Ectodermal cell (in vitro differentiated cells): ENCODE measurements around the gene PCYOX1L.

Source experiments
- H3K27ac ChIP-seq: 2 replicates; pipeline ENCODE4 v1.7.0; 2013; ENCODE audit warnings: mild to moderate bottlenecking, low read depth, low read length; ENCODE audit not compliant: insufficient read depth, poor library complexity, severe bottlenecking
- H3K27me3 ChIP-seq: 2 replicates; pipeline ENCODE4 v1.7.0; 2013; ENCODE audit warnings: mild to moderate bottlenecking, low read length; ENCODE audit not compliant: insufficient read depth, control insufficient read depth, poor library complexity, severe bottlenecking
- H3K36me3 ChIP-seq: one replicate; pipeline ENCODE4 v1.7.0; 2013; ENCODE audit warnings: low read length; ENCODE audit not compliant: control insufficient read depth, insufficient read depth
- H3K4me1 ChIP-seq: one replicate; pipeline ENCODE4 v1.7.0; 2013; ENCODE audit warnings: low read length; ENCODE audit not compliant: control insufficient read depth, insufficient read depth
- H3K4me3 ChIP-seq: 2 replicates; pipeline ENCODE4 v1.7.0; 2013; ENCODE audit warnings: low read depth, low read length, control low read depth; ENCODE audit not compliant: insufficient read depth
- H3K9me3 ChIP-seq: 2 replicates; pipeline ENCODE4 v1.7.0; 2013; ENCODE audit warnings: mild to moderate bottlenecking, low read length, moderate library complexity; ENCODE audit not compliant: control insufficient read depth
- WGBS, 2 experiments: methylation state at CpG; one replicate each; pipeline ENCODE4 v1.1.7; 2013; ENCODE audit warnings: missing lambda C conversion rate in 2 of 2; 5-methylcytosine and 5-hydroxymethylcytosine counted together

PCYOX1L gene

DNA sequence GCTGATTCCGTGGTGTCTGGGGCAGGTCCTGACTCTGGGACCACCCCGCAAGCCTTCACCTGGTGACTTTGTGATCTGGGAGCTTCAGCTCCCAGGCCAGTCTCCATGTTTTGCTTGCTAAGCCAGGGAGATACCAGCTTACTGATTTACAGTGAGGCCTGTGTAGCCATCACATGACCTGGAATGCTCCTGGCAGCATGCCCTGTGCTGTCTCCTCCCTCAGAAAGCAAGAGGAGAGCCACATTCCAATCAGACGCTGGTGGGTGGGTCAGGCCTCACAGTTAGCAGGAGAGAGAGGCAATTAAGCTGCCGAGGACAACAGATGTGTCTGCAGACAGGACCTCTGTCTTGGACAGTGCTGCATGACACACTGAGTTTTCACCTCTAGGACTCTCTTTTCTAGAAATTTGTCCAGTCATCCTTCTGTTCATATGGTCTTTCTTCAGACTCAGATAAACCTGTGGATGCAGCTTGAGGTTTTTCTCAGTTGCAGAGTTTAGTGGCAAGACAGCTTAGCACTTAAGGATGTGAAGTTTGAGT lies 37.0 kb upstream of the PCYOX1L start:
- Histone ChIP-seq H3K27me3 (no peaks in the 10 kb centered on the region), H3K4me1 (peaks cover 7% of the 10 kb centered on the region), H3K36me3 (no peaks in the 10 kb centered on the region), H3K27ac (no peak overlapping the region), H3K9me3 (no peaks in the 10 kb centered on the region), H3K4me3 (no peak overlapping the region)
- WGBS, 2 experiments = 55 to 58% methylated on average over 4 of the region's 4 CpGs

DNA sequence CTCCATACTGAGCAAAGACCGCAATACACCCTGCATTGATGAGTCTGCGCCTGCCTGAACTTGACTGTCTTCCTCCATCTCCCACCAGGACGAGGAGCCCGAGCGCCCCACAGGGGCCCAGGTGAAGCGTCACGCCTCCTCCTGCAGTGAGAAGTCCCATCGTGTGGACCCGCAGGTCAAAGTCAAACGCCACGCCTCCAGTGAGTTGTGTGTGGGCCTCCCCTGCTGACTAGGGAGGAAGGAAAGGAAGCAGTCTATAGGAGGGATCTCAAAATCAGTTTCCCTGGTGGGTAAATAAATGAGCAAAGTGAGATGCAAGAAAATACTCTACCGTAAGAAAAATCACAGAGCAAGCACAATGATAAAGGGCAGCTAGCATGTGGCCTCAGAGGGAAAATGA lies 35.3 kb upstream of the PCYOX1L start:
- no peak overlapping the region for H3K27ac ChIP-seq
- H3K4me3 ChIP-seq = no peak overlapping the region
- H3K27me3 ChIP-seq = no peaks in the 10 kb centered on the region
- no peaks in the 10 kb centered on the region for H3K36me3 ChIP-seq
- WGBS, 2 experiments = 74 to 77% methylated on average over 12 of the region's 12 CpGs
- no peaks in the 10 kb centered on the region for H3K9me3 ChIP-seq
- peaks cover 7% of the 10 kb centered on the region for H3K4me1 ChIP-seq

DNA sequence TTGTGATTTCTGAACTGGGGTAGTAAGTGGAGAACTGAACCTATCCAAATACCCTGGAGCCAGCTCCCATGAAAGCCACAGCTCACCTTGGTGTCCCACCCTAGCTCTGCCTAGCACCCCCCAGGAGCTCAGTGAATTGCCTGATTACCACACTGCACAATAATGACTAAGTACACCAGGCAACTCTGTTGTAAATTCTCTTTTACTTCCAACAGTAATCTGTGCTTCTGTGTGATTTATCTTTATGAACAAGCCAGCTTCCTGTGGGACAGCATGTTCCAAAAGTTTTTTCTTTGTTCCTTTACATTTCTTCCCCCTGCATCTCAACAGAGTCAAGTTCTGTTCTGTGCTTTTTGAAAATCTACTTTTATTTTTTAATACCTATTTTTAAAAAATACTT lies 34.6 kb upstream of the PCYOX1L start:
- Histone ChIP-seq H3K9me3 (no peaks in the 10 kb centered on the region), H3K4me1 (peaks cover 7% of the 10 kb centered on the region), H3K4me3 (no peak overlapping the region), H3K36me3 (no peaks in the 10 kb centered on the region), H3K27ac (no peak overlapping the region), H3K27me3 (no peaks in the 10 kb centered on the region)

DNA sequence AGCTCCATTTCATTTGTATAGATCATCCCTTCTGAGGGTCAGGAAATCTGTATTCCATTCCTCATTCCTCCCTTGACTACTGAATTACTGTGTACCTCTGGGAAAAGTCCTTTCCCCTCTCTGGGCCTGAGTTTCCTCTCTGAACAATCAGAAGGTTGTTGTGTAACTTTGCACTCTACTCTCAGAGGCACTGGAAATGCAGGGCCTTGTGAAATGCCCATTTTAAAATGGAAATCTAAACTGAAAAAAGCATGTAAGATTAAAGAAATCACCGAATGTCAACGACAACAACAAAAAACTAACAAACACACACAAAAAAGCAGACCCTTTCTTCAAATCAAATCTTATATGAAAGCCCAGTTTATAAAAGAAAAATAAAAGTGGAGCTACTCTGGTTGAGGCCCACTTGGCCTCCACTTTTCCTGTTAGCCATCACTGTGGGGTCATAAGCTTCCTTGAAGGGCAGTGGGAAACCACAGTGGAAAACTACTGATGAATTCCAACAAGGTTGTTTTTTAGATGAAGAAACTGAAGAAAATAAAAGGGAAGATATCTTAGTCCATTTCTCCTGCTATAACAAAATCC lies 34.1 kb upstream of the PCYOX1L start:
- Histone ChIP-seq H3K27ac (no peak overlapping the region), H3K4me3 (no peak overlapping the region), H3K4me1 (peaks cover 7% of the 10 kb centered on the region), H3K27me3 (no peaks in the 10 kb centered on the region), H3K9me3 (no peaks in the 10 kb centered on the region), H3K36me3 (no peaks in the 10 kb centered on the region)
- WGBS, 2 experiments = 83% methylated on average over 1 to 2 of the region's 2 CpGs

DNA sequence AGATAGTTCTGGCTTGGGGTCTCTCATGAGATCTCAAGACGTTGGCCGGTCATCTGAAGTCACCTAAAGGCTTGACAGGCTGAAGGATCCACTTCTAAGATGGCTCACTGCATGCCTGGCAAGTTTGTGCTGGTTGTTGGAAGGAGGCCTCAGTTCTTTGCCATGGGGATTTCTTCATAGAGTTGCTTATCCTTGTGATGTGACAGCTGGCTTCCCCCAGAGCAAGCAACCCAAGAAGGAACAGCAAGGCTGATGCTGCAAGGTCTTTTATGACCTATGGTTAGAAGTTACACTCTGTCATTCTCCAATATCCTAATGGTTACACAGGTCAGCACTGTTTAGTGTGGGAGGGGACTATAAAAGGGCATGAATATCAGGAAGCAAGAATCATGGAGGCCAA lies 33.2 kb upstream of the PCYOX1L start:
- no peaks in the 10 kb centered on the region for H3K27me3 ChIP-seq
- H3K4me3 ChIP-seq = no peak overlapping the region
- no peak overlapping the region for H3K27ac ChIP-seq
- H3K9me3 ChIP-seq = no peaks in the 10 kb centered on the region
- peaks cover 7% of the 10 kb centered on the region for H3K4me1 ChIP-seq
- no peaks in the 10 kb centered on the region for H3K36me3 ChIP-seq
- WGBS, 2 experiments = 97 to 98% methylated on average over 2 of the region's 2 CpGs

DNA sequence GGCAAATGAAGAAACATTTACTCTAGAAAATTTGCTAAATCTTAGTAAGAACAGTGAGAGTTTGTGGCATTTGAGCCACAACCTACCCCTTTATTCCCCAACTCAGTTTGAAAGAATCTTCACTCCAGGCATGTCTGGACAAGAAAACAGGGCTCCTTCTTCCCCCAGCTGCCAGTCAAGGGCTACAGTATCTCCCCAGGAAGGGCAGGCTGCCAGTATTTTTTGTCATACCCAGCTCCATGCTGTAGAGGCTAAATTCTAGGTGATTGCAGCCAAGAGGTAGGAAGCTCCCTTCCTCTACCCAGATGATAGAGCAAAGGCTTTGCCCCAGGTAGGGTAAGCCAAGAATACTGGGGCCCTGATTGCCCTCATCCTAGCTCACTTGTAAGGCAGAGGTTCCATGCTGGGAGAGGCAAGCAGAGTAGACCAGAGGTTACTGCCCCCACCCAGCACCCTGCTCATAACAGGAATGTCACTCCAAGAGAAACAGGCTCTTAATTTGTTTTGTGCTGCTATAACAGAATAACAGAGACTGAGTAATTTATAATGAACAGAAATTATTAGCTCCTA lies 32.6 kb upstream of the PCYOX1L start:
- peaks cover 7% of the 10 kb centered on the region for H3K4me1 ChIP-seq
- H3K4me3 ChIP-seq = no peak overlapping the region
- no peaks in the 10 kb centered on the region for H3K9me3 ChIP-seq
- H3K27ac ChIP-seq = no peak overlapping the region
- H3K36me3 ChIP-seq = no peaks in the 10 kb centered on the region
- H3K27me3 ChIP-seq = no peaks in the 10 kb centered on the region

DNA sequence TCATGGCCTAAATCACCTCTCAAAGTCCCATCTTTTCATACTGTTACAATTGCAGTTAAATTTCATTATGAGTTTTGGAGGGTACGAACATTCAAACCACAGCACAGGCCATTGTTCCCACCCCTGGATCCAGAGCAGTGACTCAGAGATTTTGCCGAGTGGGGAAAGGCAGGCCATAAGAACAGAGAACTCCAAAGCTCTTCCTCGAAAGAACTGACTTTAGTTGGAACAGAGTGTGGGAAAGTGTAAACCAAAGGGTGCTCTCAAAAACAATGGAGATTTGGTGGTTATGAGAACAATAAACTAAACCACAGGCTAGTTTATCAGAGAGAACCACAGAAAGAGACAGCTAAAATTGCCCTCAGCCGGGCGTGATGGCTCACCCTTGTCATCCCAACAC lies 32.0 kb upstream of the PCYOX1L start:
- H3K4me3 ChIP-seq = no peak overlapping the region
- WGBS, 2 experiments = 94 to 96% methylated on average over 5 of the region's 5 CpGs
- H3K4me1 ChIP-seq = peaks cover 3% of the 10 kb centered on the region
- no peaks in the 10 kb centered on the region for H3K9me3 ChIP-seq
- H3K27me3 ChIP-seq = no peaks in the 10 kb centered on the region
- no peak overlapping the region for H3K27ac ChIP-seq
- H3K36me3 ChIP-seq = no peaks in the 10 kb centered on the region

DNA sequence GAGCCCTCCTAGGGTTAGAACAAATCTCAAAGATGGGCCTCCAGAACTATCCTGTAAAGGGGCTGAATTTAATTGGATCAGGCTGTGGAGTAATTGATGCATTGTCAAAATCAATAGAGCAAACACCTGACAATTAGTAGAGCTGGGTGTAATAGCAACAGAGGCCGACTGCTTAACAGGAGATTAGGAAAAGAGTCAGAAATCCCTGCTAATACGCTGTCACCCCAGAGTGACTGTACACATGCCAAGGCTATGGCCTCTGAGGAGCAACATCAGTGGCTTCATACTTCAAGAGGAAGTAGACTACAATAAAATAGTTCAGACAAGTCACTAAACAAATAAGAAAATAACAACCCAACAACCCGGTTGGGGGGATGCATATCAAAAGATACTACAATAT lies 31.2 kb upstream of the PCYOX1L start:
- Histone ChIP-seq H3K27me3 (no peaks in the 10 kb centered on the region), H3K9me3 (no peaks in the 10 kb centered on the region), H3K27ac (no peak overlapping the region), H3K4me1 (no peaks in the 10 kb centered on the region), H3K36me3 (no peaks in the 10 kb centered on the region), H3K4me3 (no peak overlapping the region)
- WGBS, 2 experiments = 84 to 94% methylated on average over 3 of the region's 3 CpGs

DNA sequence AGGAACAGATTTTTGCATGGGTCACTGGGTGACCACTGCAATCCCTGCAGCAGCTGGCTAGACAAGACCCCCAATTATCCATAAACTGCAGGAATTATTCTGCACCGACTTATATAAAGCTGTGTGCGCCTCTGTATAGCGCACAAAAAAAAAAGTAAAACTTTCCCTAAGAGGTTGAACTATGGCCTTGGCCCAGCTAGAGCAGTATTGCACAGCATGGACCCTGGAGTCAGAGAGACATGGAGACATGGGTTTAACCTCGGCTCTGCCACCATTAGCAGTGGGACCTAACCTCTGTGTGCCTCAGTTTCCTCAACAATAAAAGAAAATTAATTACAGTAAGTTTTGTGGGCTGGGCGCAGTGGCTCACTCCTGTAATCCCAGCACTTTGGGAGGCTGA lies 29.7 kb upstream of the PCYOX1L start:
- no peak overlapping the region for H3K27ac ChIP-seq
- H3K36me3 ChIP-seq = no peaks in the 10 kb centered on the region
- no peaks in the 10 kb centered on the region for H3K9me3 ChIP-seq
- 93 to 97% methylated on average over 5 of the region's 5 CpGs for WGBS, 2 experiments
- no peak overlapping the region for H3K4me3 ChIP-seq
- H3K4me1 ChIP-seq = no peaks in the 10 kb centered on the region
- H3K27me3 ChIP-seq = no peaks in the 10 kb centered on the region

DNA sequence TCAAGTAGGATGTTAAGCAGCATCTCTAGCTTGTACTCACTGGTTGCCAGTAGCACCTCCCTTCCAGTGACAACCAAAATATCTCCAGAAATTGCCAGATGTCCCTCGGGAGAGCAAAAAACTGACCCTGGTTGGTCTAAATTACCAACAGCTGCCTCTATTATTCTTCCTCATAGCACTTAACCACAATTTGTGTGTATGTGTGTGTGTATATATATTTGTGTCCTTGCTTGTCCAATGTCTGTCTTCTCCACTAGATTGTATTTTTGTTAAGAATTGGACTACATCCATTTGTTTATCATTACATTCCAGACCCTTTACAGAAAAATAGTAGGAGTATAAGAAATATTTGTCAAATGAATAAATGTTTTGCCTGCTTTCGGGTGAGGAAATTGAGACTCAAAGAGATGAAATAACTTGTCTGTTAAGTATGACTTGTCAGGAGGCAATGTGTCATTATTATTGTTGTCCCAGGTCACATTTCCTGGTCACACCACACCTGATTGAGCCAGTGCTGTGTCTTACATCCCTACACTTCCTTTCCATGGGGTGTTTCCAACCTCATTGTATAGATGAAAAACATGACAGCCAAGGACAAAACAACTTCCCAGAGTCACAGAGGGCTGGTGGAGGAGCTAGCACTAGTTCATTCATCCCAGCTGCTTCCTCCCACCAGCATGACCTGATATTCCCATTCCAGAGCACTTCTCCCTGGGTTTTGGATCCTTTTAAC lies 24.0 kb upstream of the PCYOX1L start:
- Histone ChIP-seq H3K4me1 (no peaks in the 10 kb centered on the region), H3K27ac (no peak overlapping the region), H3K36me3 (no peaks in the 10 kb centered on the region), H3K4me3 (no peak overlapping the region), H3K27me3 (no peaks in the 10 kb centered on the region), H3K9me3 (no peaks in the 10 kb centered on the region)
- 86 to 91% methylated on average over 2 of the region's 2 CpGs for whole genome bisulfite sequencing, 2 experiments
